HFFc6 (cell line): ENCODE measurements around the gene CLDN20. TPM values are rescaled to one million over a fixed set of nuclear protein-coding genes. Genes with fewer than 3 reads are reported as not detected.
A peak's percentile ranks its signal among the peaks of the same experiment; 100 is the strongest.

Experiments
- DNase-seq: peaks from one replicate; pipeline ENCODE4 v3.0.0-alpha.2; 2018
- H3K27ac Mint-ChIP-seq: 2 replicates; pipeline ENCODE4 v1.8.0; 2020; ENCODE audit warnings: mild to moderate bottlenecking, mixed read lengths
- H3K27me3 Mint-ChIP-seq: 2 replicates; pipeline ENCODE4 v1.8.0; 2021; ENCODE audit warnings: mild to moderate bottlenecking, moderate library complexity, mixed read lengths; ENCODE audit not compliant: insufficient read depth
- H3K36me3 Mint-ChIP-seq: 2 replicates; pipeline ENCODE4 v1.8.0; 2021; ENCODE audit warnings: low read depth, mixed read lengths
- H3K4me1 Mint-ChIP-seq: 2 replicates; pipeline ENCODE4 v1.8.0; 2020; ENCODE audit warnings: low read depth, mixed read lengths
- H3K4me3 Mint-ChIP-seq: 2 replicates; pipeline ENCODE4 v1.8.0; 2020; ENCODE audit warnings: mild to moderate bottlenecking, moderate library complexity, mixed read lengths
- H3K9me3 Mint-ChIP-seq: 2 replicates; pipeline ENCODE4 v1.8.0; 2020; ENCODE audit warnings: mild to moderate bottlenecking, mixed read lengths
- CTCF ChIP-seq: fragments of 200-600 bp; sonication (generic); IDR thresholded peaks from 2 replicates; pipeline ENCODE4 v1.5.0; 2021; ENCODE audit warnings: antibody characterized with exemption, mild to moderate bottlenecking
- total RNA-seq, 6 experiments: library from RNA; stranded (reverse); fragmentation: NEBNext Ultra II Directional; extraction: Animal tissue kit (Norgen Biotek cat#: 25700); gene quantifications; 2 replicates in 1 of 6; 3 replicates in 5 of 6; pipeline ENCODE4 v1.2.3, GENCODE V29; 2021

Gene CLDN20
- total RNA-seq, 6 experiments from 2014 or later: not detected

GRCh38 chr6:155250701-155251381 is 13.0 kb upstream of the CLDN20 start:
- no peak for DNase-seq
- H3K27ac Mint-ChIP-seq: no peak overlapping the region
- peaks cover 50% of the 10 kb centered on the region for H3K4me1 Mint-ChIP-seq
- H3K4me3 Mint-ChIP-seq: no peak overlapping the region
- no peak for TF ChIP-seq CTCF
- H3K9me3 Mint-ChIP-seq: no peaks in the 10 kb centered on the region
- peaks cover 6% of the 10 kb centered on the region for H3K27me3 Mint-ChIP-seq
- H3K36me3 Mint-ChIP-seq: peaks cover 45% of the 10 kb centered on the region

- Mint-ChIP-seq H3K9me3 (no peaks in the 10 kb centered on the region), H3K4me3 (no peak overlapping the region), H3K27me3 (peaks cover 5% of the 10 kb centered on the region), H3K4me1 (peaks cover 44% of the 10 kb centered on the region), H3K36me3 (peaks cover 35% of the 10 kb centered on the region), H3K27ac (no peak overlapping the region)
- no peak for TF ChIP-seq CTCF
- DNase-seq: no peak
Measured at GRCh38 chr6:155252581-155252980, 11.2 kb upstream of the CLDN20 start.

- TF ChIP-seq CTCF: no peak
- peaks cover 38% of the 10 kb centered on the region for H3K36me3 Mint-ChIP-seq
- peaks cover 3% of the 10 kb centered on the region for H3K27me3 Mint-ChIP-seq
- peaks cover 37% of the 10 kb centered on the region for H3K4me1 Mint-ChIP-seq
- no peaks in the 10 kb centered on the region for H3K9me3 Mint-ChIP-seq
- no peak overlapping the region for H3K27ac Mint-ChIP-seq
- no peak overlapping the region for H3K4me3 Mint-ChIP-seq
- DNase-seq: no peak
Measured at GRCh38 chr6:155253337-155253736, 10.5 kb upstream of the CLDN20 start.

GRCh38 chr6:155254139-155254538 is 9.7 kb upstream of the CLDN20 start:
- Mint-ChIP-seq H3K9me3 (no peaks in the 10 kb centered on the region), H3K4me1 (peaks cover 32% of the 10 kb centered on the region), H3K36me3 (peaks cover 34% of the 10 kb centered on the region), H3K4me3 (no peak overlapping the region), H3K27me3 (peaks cover 2% of the 10 kb centered on the region; the same call in 1 of the 2 replicates), H3K27ac (no peak overlapping the region)
- DNase-seq: no peak
- TF ChIP-seq CTCF: no peak

- Mint-ChIP-seq H3K9me3 (no peaks in the 10 kb centered on the region), H3K4me3 (no peak overlapping the region), H3K27ac (peak overlapping the region; percentile 69; the same call in 1 of the 2 replicates), H3K4me1 (peaks cover 36% of the 10 kb centered on the region), H3K36me3 (peaks cover 33% of the 10 kb centered on the region), H3K27me3 (peaks cover 2% of the 10 kb centered on the region; the same call in 1 of the 2 replicates)
- DNase-seq: peak; percentile 23
- no peak for TF ChIP-seq CTCF
Measured at GRCh38 chr6:155256122-155256795, 7.6 kb upstream of the CLDN20 start.
